HEK293T (cell line): ENCODE data around the gene MCRIP2.

Experiments
- CTCF ChIA-PET: fragments of 350-600 bp; formaldehyde crosslinking; extraction: SDS; loops from one replicate; lab custom pipeline; 2021; ENCODE audit warnings: antibody characterized with exemption, inconsistent platforms; lab: Yijun Ruan, JAX
- POLR2A ChIA-PET: fragments of 350-600 bp; formaldehyde crosslinking; extraction: SDS; loops from one replicate; lab custom pipeline; 2020; ENCODE audit warnings: antibody characterized with exemption, inconsistent platforms; lab: Yijun Ruan, JAX
- DNase-seq: peaks from one replicate; pipeline ENCODE4 v3.0.0; 2012; ENCODE audit warnings: mixed read lengths; ENCODE audit errors: extremely low spot score
- ARNT ChIP-seq: fragments of 450-650 bp; IDR thresholded peaks from 2 replicates; pipeline ENCODE4 v1.6.1; 2017; ENCODE audit warnings: mild to moderate bottlenecking
- BHLHE40 ChIP-seq: fragments of 450-650 bp; IDR thresholded peaks from 2 replicates; pipeline ENCODE4 v1.6.1; 2016; ENCODE audit warnings: mild to moderate bottlenecking, moderate library complexity, borderline replicate concordance
- CTBP1 ChIP-seq: fragments of 450-650 bp; IDR thresholded peaks from 2 replicates; pipeline ENCODE4 v1.6.1; 2016; ENCODE audit warnings: borderline replicate concordance
- ELF4 ChIP-seq: fragments of 450-650 bp; IDR thresholded peaks from 2 replicates; pipeline ENCODE4 v1.6.1; 2017; ENCODE audit warnings: antibody characterized with exemption
- FOXA1 ChIP-seq: fragments of 450-650 bp; IDR thresholded peaks from 2 replicates; pipeline ENCODE4 v1.6.1; 2016; ENCODE audit warnings: mild to moderate bottlenecking
- FOXK2 ChIP-seq: fragments of 450-650 bp; IDR thresholded peaks from 2 replicates; pipeline ENCODE4 v1.6.1; 2016; ENCODE audit warnings: mild to moderate bottlenecking
- FOXM1 ChIP-seq: fragments of 450-650 bp; IDR thresholded peaks from 2 replicates; pipeline ENCODE4 v1.6.1; 2017; ENCODE audit warnings: mild to moderate bottlenecking, borderline replicate concordance
- HDGF ChIP-seq: fragments of 450-650 bp; IDR thresholded peaks from 2 replicates; pipeline ENCODE4 v1.6.1; 2017; ENCODE audit warnings: antibody characterized with exemption, borderline replicate concordance
- L3MBTL2 ChIP-seq: fragments of 450-650 bp; conservative IDR thresholded peaks from 2 replicates; pipeline ENCODE4 v1.6.1; 2016; ENCODE audit warnings: mild to moderate bottlenecking
- LEF1 ChIP-seq: fragments of 450-650 bp; IDR thresholded peaks from 2 replicates; pipeline ENCODE4 v1.6.1; 2017; ENCODE audit warnings: mild to moderate bottlenecking, borderline replicate concordance
- NFRKB ChIP-seq: fragments of 450-650 bp; IDR thresholded peaks from 2 replicates; pipeline ENCODE4 v1.6.1; 2016; ENCODE audit warnings: mild to moderate bottlenecking, moderate library complexity
- PKNOX1 ChIP-seq: fragments of 450-650 bp; IDR thresholded peaks from 2 replicates; pipeline ENCODE4 v1.6.1; 2016
- SP1 ChIP-seq: fragments of 450-650 bp; IDR thresholded peaks from 2 replicates; pipeline ENCODE4 v1.6.1; 2017
- SUZ12 ChIP-seq: fragments of 450-650 bp; IDR thresholded peaks from 2 replicates; pipeline ENCODE4 v1.6.1; 2016; ENCODE audit warnings: mild to moderate bottlenecking
- TARDBP ChIP-seq: fragments of 450-650 bp; IDR thresholded peaks from 2 replicates; pipeline ENCODE4 v1.6.1; 2016
- ZNF384 ChIP-seq: fragments of 450-650 bp; IDR thresholded peaks from 2 replicates; pipeline ENCODE4 v1.6.1; 2016

MCRIP2 gene

GRCh38 chr16:622920-623280, 18.7 kb upstream of the MCRIP2 start:
- ChIA-PET CTCF (interaction anchor here (0.5 to 1.2 kb wide), 2 partner anchors 22 to 128 kb away, joined by 4 to 5 read pairs; no protein-coding TSS in a partner anchor), POLR2A (no interaction called here)
- no peak for DNase-seq
- TF ChIP-seq BHLHE40 (no peak), SUZ12 (no peak), TARDBP (no peak), NFRKB (no peak), ELF4 (no peak), FOXK2 (no peak), ZNF384 (no peak), FOXM1 (no peak), FOXA1 (no peak), SP1 (no peak), PKNOX1 (no peak), L3MBTL2 (no peak), LEF1 (no peak), CTBP1 (no peak), ARNT (no peak), HDGF (no peak)

- CTCF ChIA-PET = interaction anchor here (0.7 to 1.1 kb wide), 3 partner anchors 12 to 130 kb away, joined by 3 to 6 read pairs (median 3); partner anchors contain the start of gene METTL26
- no peak for DNase-seq
- POLR2A ChIA-PET = interaction anchor here (1.5 kb wide), 1 partner anchor 12 kb away, joined by 8 read pairs; the partner anchor contains the start of gene METTL26
- TF ChIP-seq ELF4 = no peak
- TF ChIP-seq ARNT = no peak
- no peak for TF ChIP-seq SP1
- no peak for TF ChIP-seq FOXM1
- TF ChIP-seq L3MBTL2 = no peak
Measured at GRCh38 chr16:624526-625070, 17.0 kb upstream of the MCRIP2 start.

GRCh38 chr16:625117-625976, 16.3 kb upstream of the MCRIP2 start:
- TF ChIP-seq FOXK2 (no peak), HDGF (no peak), TARDBP (no peak), BHLHE40 (no peak), FOXA1 (no peak), ZNF384 (no peak), LEF1 (no peak), SP1 (no peak), L3MBTL2 (no peak), FOXM1 (no peak)
- POLR2A ChIA-PET = interaction anchor here (1.5 kb wide), 1 partner anchor 11 kb away, joined by 8 read pairs; the partner anchor contains the start of gene METTL26
- DNase-seq = no peak
- CTCF ChIA-PET = interaction anchor here (0.8 kb wide), 1 partner anchor 11 kb away, joined by 3 read pairs; the partner anchor contains the start of gene METTL26

- DNase-seq = no peak
- ChIA-PET POLR2A (no interaction called here), CTCF (interaction anchor here (0.6 kb wide), 1 partner anchor 159 kb away, joined by 4 read pairs; no protein-coding TSS in a partner anchor)
- TF ChIP-seq ARNT (no peak), HDGF (no peak), FOXA1 (no peak), CTBP1 (no peak), FOXK2 (no peak), NFRKB (no peak), ZNF384 (no peak), L3MBTL2 (no peak), TARDBP (no peak), ELF4 (no peak)
Measured at GRCh38 chr16:625977-626765, 15.5 kb upstream of the MCRIP2 start.

- TF ChIP-seq PKNOX1 (no peak), L3MBTL2 (no peak), FOXK2 (no peak)
- no peak for DNase-seq
Measured at GRCh38 chr16:626787-627453, 14.7 kb upstream of the MCRIP2 start.

More at GRCh38 chr16:626787-627453, 14.7 kb upstream of the MCRIP2 start:
- CTCF ChIA-PET = interaction anchor here (0.6 kb wide), 1 partner anchor 158 kb away, joined by 4 read pairs; no protein-coding TSS in a partner anchor
- POLR2A ChIA-PET = no interaction called here
